HG02970 (cell line): ENCODE measurements around the gene HCAR3.
A peak's percentile ranks its signal among the peaks of the same experiment; 100 is the strongest.
"Not testable (repeated sequence)": the region's sequence is repeated elsewhere in the genome, so short reads cannot be mapped to it uniquely, and the experiment has no call there.

Source experiments
- ATAC-seq: cut with Tn5 transposase; IDR thresholded peaks from one replicate; pipeline ENCODE4 v1.9.1; 2021; ENCODE audit warnings: mild to moderate bottlenecking, moderate library complexity, moderate number of reproducible peaks; ENCODE audit not compliant: unreplicated experiment, low FRiP score

The HCAR3 gene

GRCh38 chr12:122716658-122717057 is at the start of gene HCAR3:
Gene HCAR3, minus strand, starts transcription at chr12:122716811. Its CDS starts 74 bp downstream, at chr12:122716737.
- ATAC-seq = not testable (repeated sequence)

- no peak for ATAC-seq
Observed at GRCh38 chr12:122757568-122757967, 41.0 kb upstream of the HCAR3 start.

- ATAC-seq = no peak
Observed at GRCh38 chr12:122754790-122755189, 38.2 kb upstream of the HCAR3 start.

GRCh38 chr12:122753319-122753650 is 36.7 kb upstream of the HCAR3 start:
- no peak for ATAC-seq

- ATAC-seq = peak; percentile 95
Observed at GRCh38 chr12:122752464-122753318, 36.1 kb upstream of the HCAR3 start, which contains the start of gene DENR. Gene DENR, plus strand, starts transcription at chr12:122752824. Its CDS starts 878 bp downstream, at chr12:122753702.

- ATAC-seq = not testable (repeated sequence)
Observed at GRCh38 chr12:122750781-122751515, 34.3 kb upstream of the HCAR3 start.

GRCh38 chr12:122749569-122750332 is 33.1 kb upstream of the HCAR3 start:
- no peak for ATAC-seq

GRCh38 chr12:122747224-122748135 is 30.9 kb upstream of the HCAR3 start:
- ATAC-seq = no peak

- no peak for ATAC-seq
Observed at GRCh38 chr12:122743895-122744525, 27.4 kb upstream of the HCAR3 start.

- no peak for ATAC-seq
Observed at GRCh38 chr12:122740351-122740750, 23.7 kb upstream of the HCAR3 start.

GRCh38 chr12:122738571-122738970 is 22.0 kb upstream of the HCAR3 start:
- no peak for ATAC-seq

- no peak for ATAC-seq
Observed at GRCh38 chr12:122732611-122733010, 16.0 kb upstream of the HCAR3 start.

- no peak for ATAC-seq
Observed at GRCh38 chr12:122732170-122732569, 15.6 kb upstream of the HCAR3 start.

GRCh38 chr12:122730215-122731014 is 13.8 kb upstream of the HCAR3 start, which contains the start of gene HCAR1:
Gene HCAR1, minus strand, starts transcription at chr12:122730844. Its CDS starts 505 bp downstream, at chr12:122730339.
- ATAC-seq = no peak

GRCh38 chr12:122729583-122730214 is 13.1 kb upstream of the HCAR3 start:
- ATAC-seq = no peak

- no peak for ATAC-seq
Observed at GRCh38 chr12:122726080-122726558, 9.5 kb upstream of the HCAR3 start.

- ATAC-seq = no peak
Observed at GRCh38 chr12:122725452-122726079, 9.0 kb upstream of the HCAR3 start.
